CD4-positive, alpha-beta T cell treated with Interferon alpha-2 for 1 hour (primary cell): Measurements from ENCODE around the gene OTOA.
A peak's percentile ranks its signal among the peaks of the same experiment; 100 is the strongest.
"Not testable (repeated sequence)": the region's sequence is repeated elsewhere in the genome, so short reads cannot be mapped to it uniquely, and the experiment has no call there.

Source experiments
- DNase-seq, 2 donors: peaks; one replicate each; pipeline ENCODE4 v3.0.0-alpha.2; 2020 to 2022

OTOA gene

DNA sequence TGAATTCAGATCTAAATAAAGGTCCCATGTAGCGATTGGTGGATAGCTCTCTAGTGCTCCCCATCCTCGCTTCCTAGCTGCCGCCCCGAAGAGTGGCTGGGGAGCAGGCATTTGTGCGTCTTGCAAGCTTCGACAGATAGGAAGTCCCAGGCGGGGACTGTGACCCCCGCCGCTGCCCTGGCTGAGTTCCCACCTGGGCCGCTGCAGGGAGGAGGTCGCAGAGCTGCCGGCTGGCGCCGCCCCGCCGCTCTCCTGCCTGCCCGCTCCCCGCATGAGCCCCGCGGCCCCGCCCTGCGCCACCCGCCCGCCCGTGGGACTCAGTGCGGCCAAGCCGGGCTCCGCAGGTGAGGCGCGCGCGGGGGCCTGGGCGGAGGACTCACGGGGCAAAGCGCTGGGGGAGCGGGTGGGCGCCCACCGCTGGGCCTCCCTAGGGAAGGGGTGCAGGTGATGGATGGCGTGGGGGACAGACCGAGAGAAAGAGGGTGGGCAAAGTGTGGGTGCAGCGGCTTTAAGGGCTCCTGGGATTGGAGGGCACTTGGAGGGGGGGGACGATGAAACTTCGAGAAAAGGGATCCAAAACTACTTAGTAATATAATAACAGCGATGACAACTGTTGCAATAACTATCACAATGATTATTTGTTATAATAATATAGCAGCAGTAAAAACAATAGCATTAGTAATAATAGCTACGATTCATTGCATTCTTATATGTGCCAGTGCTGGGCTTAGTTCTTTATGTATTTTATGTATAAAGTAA lies at the start of gene OTOA:
Gene OTOA, plus strand, starts transcription at position 80 of the 759 bp plus-strand sequence. CDS start 14,547 bp downstream, outside the sequence.
- peak; percentile 22 to 25 for DNase-seq

- DNase-seq: no peak
These were observed 48.9 kb upstream of the OTOA start for GRCh38 chr16:21614896-21615295.

DNA sequence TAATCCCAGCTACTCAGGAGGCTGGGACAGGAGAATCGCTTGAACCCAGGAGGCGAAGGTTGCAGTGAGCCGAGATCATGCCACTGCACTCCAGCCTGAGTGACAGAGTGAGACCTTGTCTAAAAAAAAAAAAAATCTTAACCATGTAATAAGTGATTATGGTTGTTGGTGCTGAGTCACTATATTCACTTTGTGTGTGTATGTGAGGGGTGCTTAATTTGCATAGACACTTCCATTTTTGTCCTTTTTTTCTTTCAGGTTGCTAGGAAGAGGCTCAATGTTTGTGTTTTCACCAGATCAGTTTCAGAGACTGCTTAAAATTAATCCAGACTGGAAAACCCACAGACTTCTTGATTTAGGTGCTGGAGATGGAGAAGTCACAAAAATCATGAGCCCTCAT lies 46.2 kb upstream of the OTOA start:
- DNase-seq: no peak

- DNase-seq: no peak
These were observed 45.5 kb upstream of the OTOA start for GRCh38 chr16:21618281-21618680.

- no peak for DNase-seq
These were observed 43.9 kb upstream of the OTOA start for GRCh38 chr16:21619765-21620425.

DNA sequence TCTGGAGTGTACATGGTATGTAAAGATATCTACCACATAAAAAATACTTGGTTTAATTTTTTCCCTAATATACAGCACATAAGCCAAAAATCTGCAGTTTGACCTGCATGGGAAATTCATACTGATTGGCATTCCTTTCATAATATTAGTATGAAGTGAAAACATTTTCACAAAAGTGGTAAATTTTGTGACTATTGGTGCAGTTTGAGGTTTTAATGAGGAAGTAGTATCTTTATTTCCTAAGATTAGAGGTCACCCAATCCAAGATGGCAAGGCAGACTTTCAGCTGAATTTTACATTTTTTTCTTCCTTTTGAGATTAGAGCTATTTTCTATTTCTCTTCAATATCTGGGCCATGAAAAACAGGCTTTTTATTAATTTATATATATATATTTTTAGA lies 43.2 kb upstream of the OTOA start:
- DNase-seq: no peak

DNA sequence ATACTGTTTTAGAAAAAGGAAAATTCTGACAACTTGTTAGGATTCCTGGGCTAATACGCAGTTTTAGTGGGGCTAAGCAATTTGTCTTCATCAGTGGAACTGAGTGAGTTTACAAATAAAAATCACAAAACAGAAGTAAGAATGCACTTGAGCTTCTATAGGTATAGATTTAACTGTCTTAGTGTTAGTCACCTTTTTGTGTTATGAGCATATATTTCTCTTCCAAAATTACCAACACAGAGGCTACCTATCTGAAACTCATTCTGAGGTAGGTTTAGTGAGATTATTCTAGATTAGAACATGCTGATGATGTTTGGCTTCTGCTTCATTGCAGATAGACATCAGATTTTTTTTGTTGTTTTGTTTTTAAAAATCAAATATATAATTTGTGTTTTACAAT lies 41.2 kb upstream of the OTOA start:
- DNase-seq: no peak

- no peak for DNase-seq
These were observed 38.7 kb upstream of the OTOA start for GRCh38 chr16:21625026-21625425.

GRCh38 chr16:21626659-21627277 lies 37.0 kb upstream of the OTOA start:
- DNase-seq: peak; percentile 49 to 57

GRCh38 chr16:21628121-21628726 lies 35.5 kb upstream of the OTOA start:
- no peak for DNase-seq

DNA sequence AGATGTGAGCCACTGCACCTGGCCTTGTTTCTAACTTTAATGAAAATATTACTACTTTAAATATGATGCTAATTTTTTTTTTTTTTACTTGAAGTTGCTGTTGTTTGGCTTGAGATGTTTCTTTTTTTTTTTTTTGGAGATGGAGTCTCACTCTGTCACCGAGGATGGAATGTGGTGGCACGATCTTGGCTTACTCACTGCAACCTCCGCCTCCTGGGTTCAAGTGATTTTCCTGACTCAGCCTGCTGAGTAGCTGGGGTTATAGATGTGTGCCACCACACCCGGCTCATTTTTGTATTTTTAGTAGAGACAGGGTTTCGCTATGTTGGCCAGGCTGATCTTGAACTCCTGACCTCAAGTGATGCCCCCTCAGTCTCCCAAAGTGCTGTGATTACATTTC lies 35.0 kb upstream of the OTOA start:
- no peak for DNase-seq

- not testable (repeated sequence) for DNase-seq
These were observed 33.9 kb upstream of the OTOA start for GRCh38 chr16:21629616-21630539.

GRCh38 chr16:21630866-21631265 lies 32.9 kb upstream of the OTOA start:
- DNase-seq: not testable (repeated sequence)

DNA sequence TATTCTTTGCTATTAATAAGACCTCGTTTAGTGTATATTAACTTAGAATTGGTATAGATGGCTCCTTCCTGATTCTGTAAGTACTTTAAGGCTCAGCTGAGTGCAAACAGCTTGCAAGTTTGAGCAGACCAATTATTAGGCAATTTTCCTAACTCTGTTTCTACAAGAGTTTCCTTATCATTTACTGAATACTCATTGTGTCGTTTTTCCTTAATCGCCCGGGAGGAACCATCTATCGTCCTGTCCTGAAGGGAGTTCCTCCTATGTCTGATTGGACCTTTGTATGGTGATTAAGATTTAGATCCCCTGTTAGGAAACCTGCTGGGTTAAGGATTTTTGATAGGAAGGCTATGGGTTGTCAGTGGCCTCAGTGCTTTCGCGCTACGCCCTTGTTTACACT lies 32.4 kb upstream of the OTOA start:
- DNase-seq: not testable (repeated sequence)

GRCh38 chr16:21631951-21632575 lies 31.7 kb upstream of the OTOA start:
- DNase-seq: peak in 1 of 2 donors; percentile 30

DNA sequence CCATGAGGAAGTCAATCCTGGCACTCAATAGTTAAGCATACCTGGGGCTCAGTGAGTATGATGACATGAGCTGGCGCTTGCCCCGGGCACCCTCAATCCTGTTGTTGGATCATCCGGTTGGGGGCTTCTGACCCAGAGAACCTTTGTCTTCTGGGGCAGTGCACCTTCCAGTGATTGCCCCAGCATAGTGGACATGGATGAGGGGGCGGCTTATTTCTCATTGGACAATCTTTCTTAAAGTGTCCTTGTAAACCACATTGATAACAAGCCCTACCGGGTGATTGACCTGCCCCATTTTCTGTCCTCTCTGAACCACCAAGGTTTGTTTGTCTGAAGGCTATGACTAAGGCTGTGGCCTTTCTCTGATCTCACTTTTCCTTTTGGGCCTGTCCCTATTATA lies 29.6 kb upstream of the OTOA start:
- DNase-seq: no peak

DNA sequence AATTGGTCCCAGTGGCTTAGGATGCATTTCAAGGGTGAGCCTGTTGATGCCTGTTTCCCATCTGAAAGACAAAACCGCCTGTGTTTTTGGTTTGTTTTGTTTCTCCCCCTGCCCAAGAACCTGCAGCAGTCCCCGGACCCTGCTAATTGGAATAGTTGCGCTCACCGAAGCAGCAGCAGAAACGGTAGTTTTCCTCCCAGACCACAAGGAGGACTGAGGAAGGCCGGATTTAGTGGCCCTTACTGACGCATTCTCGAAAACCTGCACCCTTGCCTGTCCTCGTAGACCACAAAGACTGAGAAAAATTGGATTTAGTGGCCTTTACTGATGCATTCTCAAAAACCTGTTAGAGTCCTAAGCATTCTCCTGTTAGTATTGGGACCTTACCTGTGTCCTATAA lies 28.1 kb upstream of the OTOA start:
- DNase-seq: not testable (repeated sequence)

- DNase-seq: no peak
These were observed 26.5 kb upstream of the OTOA start for GRCh38 chr16:21637032-21637968.

DNA sequence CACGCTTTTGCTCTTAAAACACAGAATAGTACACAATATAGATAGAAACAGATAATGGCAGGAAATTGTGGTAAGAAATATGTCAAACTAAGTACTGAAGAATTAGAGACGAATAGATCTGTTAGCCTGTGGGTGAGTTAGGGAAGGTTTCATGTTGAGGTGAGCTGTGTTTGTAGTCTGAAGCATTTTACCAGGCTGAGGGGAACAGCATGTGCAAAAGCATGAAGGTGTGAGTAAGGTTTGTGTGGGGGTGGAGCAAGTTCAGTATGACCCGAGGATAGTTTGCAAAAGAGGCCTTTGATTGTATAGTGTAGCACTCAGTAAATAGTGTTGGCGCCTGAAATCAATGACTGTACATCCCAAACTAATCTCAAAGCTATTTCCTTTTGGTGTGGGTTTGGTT lies 25.2 kb upstream of the OTOA start:
- peak in 1 of 2 donors; percentile 40 for DNase-seq

DNA sequence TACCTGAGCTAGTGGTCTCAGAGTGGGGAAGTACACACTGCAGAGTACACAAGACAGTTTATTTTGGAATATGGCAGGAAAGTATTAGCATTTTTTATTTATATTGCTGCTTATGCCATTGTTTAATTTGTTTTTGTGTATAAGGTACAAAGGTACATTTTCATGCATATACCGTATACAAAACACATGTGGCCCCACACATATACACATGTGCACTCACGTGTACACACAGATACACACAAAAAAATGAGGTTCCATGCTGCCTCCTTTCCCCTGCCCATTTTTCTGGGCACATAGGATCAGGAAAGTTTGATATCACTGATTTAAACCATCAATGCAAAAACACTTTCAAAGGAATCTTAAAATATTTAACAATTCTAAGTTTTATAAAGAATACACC lies 24.3 kb upstream of the OTOA start:
- DNase-seq: no peak

- no peak for DNase-seq
These were observed 21.9 kb upstream of the OTOA start for GRCh38 chr16:21641916-21642315.
